Glomerular visceral epithelial cell (primary cell): ENCODE data around the gene MLPH.

Source experiments
- DNase-seq: peaks from one replicate; pipeline ENCODE4 v3.0.0-alpha.2; 2016; ENCODE audit errors: extremely low spot score

Gene MLPH

DNA sequence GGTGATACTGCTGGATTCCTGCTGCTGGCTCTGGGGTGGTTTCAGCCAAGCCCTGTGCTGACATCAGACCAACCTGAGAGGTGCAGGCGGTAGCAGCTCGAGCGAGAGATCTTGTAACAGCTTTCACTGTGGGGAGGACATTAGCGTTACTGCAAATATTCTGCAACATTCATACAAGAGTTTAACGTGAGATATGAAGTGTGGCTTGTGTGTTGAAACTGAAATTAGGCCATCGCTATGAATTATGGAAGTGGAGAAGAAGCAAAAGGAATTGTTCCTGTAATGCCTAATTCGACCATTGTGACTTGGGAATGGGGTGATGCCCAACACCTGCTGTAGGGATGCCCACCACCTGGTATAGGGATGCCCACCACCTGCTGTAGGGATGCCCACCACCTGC is 6.5 kb upstream of the MLPH start:
- DNase-seq: no peak

DNA sequence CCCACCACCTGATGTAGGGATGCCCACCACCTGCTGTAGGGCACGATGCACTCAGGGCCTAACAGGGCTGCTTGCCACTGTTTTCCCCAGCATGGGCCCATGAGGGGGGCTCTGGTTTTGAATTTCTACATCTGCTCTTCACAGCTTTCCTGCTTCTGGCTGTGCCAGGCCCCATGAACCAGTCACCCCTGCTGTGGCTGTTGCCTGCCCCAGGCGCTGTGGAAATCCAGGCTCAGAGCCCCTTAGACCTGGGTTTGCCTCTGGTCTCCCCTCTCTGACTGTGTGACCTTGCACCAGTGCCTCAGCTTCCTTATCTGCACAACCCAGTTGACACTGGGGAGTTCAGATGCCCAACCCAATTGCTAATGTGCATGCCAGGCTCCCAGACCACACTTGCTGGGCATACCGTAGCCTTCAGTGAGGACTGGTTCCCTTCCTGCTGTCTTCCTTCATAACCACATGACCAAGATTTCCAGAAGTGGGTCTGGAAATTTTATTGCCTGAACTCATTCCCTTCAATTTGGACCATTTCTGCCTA is 6.0 kb upstream of the MLPH start:
- DNase-seq: no peak

DNA sequence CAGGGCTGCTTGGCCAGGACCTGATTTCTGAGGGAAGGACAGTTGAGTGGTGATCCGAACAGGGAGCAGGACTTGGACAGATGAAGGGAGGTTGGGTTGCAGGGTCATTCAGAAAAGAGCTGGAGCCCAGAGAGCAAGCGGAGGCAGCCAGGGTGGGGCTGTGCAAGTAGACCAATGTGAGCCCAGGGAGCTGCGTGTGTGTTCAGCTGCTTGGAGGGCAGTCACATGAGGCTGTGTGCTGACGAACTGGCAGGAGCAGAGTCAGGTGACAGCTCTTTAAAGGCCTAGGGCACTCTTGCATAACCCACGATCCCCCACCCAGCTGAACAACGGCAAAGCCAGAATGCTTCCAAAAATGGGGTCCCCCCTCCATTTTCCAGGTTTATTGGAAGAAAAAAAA is 4.6 kb upstream of the MLPH start:
- peak; percentile 47 for DNase-seq

DNA sequence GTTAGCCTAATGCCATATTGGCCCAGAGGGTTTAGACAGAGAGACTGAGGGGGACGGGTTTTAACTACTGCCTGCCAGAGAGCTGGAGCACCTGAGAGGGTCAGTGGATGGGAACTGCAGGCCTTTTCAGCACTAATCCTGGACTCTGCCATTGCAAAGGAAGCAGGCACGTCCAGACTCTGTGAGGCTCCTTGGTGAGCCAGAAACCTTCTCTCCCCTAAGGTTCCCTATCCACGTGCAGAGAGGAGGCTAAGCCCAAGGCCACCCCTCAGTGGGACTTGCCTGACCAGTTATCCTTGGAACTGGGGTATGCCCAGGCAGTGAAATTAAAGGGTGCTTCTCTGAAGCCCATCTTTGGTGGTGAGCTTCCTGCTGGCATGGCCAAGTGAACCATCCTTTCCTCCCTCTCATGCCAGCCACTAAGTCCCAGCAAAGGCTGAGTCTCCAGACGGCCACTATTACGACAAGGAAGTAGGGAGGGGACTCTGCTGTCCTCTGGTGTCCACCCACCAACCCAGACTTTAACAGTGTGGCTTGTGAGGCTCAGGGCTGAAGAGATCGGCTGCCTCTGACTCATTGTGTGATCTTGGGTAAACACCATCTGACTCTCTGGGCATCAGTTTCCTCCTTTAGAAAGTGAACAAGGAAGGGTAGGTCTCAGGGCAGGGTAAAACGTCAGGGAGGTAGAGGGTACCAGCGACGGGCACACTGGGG is 3.9 kb upstream of the MLPH start:
- peak; percentile 79 for DNase-seq

DNA sequence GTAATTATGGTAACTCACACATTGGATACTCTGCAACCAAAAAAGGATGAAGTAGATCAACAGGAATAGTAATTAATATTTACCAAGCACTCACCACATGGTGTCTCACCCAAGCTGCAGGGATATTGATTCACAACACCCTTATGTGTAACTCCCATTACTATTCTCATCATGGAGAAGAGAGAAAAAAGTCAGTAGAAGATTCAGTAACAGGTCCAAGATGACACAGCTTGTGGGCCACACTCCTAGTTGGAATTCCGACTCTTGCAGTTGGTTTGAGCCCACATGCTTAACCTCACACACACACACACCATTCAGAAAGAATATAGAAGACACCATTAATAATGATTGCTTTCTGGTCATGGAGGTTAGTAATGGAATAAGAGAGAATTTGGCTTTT is 1.7 kb upstream of the MLPH start:
- DNase-seq: no peak

DNA sequence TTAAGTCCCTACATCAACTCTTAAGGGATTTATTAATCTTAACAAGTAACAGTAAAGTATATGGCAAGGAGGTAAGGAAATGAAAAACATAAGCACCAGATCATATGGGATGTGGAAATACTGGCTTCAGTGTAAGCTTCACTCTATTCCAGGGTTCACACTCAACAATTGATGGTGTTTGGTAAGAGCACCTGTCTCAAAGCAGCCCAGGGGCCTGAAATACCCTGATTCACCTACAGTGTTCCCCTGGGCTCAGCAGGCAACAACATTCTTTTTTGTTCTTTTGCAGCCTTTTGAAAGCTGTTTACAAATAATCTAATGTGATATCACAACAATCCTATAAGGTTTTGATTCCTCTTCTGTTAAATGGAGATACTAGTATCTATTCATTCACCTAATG is 1.2 kb upstream of the MLPH start:
- no peak for DNase-seq

DNA sequence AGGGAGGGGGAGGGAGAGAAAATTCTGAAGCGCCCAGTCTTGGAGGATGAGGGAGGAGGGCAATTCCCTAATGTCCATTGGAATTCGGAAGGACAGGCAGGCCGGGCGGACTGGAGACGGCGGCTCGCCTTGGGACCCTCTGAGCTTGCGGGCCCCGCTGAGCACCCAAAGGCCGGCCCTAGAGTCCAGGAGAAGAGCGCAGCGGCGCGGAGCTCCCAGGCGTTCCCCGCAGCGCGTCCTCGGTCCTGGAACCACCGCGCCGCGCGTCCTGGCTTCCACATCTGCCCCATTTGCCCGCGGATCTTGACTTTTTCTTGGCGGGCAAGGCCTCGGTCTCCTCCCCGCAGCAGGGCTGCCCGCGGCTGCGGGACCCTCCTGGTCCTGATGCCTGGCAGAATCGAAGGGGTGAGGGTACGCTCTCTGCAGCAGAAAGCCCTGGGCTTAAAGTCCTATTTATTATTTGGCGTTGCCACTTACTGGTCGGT is 675 bp upstream of the MLPH start:
- DNase-seq: no peak

DNA sequence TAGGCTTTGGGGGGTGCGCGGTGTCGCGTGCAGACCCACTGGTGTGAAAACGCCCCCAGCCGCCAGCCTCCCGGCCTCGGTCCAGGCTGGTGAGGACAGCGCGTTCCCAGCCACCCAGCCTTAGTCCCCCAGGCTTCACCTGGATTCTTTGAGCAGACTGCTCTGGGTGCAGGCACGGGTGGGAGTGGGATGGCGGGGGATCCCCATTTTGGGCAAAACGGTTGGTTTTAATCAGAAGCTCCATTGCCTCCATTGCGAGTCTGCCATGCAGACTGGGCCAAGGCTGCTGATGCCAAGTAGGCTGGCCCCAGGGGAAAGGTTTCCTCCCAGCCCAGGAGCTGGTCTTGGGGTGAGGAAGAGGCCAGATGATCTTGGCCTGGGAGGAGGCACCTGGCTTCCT is 445 bp downstream of the MLPH start:
- DNase-seq: no peak

DNA sequence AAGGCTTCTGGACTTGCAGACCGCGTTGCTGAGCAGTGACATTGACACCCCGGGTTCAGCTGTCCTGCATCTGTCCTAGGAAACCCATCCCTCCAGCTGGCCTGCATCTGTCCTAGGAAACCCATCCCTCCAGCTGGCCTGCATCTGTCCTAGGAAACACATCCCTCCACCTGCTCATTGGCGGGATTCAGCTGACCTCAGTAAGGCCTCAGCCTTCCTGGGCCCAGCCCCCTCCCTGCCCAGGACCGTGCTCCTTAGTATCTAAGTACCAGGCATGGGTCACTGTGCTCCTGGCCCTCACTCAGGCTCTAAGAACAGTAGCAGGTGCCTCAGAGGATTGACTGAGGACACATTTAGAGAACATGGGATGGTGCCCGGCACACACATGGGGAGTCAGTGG is 1.2 kb downstream of the MLPH start:
- no peak for DNase-seq

DNA sequence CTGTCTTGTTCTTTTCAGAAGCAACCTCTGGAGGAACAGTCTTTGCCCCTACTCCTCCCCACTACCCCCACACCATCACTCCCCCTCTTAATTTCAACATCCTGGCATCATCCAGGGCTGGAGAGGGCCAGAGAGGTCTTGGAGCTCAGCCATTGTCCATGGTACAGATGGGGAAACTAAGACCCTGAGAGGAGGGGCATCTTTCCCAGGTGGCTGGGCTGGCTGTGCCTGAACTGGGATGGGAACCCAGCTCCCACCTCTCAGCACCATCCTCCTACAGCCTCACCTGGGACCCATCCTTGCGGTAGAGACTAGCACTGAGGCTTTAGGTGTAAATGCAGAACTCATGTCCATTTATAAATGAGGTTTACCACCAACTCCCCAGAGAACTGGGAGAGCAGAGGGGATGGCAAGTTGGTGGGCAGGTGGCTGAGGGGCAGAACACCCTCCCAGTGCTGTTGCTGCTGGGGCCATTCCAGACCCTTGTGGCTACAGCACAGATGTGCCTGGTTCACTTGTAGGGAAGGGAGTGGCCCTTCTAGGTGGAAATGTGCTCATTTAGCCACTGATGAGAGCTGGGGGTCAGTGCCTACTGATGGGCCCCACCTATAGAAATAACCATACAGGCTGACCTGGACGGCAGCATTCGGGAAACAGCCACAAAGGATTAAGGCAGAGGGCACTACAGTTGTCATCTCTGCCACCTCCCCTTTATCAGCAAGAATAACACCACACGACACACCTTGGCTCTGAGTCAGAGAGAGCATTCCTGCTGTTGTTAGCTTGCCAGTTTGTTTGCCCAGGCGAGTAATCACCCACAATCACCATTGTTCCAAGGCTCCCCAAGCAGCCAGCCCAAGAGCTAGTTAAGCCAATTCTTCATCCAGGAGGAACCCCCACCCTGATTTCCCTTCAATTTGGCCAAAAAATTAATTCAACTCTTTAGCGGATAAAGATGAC is 2.1 kb downstream of the MLPH start:
- peak; percentile 69 for DNase-seq

DNA sequence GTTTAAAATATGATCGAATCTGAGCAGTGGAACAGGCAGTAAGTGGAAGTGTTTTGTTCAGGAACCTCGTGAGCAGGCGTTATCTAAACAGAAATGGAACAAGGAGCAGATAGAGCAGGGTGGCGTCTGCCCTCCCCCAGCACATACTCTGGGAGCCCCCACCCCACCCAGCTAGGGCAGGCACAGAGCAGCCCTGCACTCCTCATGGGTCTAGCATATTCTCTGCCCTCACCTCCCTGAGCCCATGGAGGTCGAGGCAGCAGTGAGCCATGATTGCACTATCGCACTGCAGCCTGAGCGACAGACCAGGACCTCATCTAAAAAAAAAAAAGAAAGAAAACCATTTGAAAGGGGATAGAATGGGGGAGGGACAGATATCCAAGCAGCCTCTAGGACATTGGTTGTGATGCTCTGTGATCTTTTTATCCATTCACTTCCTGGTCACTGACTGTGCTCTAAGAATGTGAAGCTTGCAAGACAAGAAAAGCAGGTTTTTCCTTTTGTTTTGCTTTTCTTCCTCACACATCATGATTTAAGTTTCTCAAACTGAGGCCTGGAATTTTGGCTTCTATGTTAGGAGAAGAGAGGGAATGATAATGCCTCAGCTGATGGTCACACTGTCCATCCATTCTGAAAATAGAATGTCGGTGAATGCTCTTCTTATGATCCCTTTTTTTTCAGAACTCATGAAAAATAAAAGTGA is 3.1 kb downstream of the MLPH start:
- no peak for DNase-seq

DNA sequence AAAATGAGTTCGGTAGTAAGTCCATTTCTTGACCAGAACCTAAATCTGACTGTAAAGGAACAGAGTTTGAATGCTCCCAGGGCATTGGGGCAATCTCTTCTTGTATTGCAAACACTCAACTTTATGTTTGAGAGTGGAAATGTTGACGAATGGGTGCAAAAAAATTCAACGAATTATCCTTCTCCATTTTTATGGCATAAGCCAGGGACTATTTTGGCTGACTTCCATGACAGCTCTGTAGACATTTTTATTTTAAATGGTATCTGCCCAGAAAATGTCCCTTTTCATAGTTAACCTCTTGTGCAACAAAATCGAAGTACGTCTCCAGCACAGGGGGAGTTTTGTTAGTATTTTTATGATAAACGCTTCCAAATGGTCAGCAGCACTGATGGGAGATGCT is 3.7 kb downstream of the MLPH start:
- no peak for DNase-seq

DNA sequence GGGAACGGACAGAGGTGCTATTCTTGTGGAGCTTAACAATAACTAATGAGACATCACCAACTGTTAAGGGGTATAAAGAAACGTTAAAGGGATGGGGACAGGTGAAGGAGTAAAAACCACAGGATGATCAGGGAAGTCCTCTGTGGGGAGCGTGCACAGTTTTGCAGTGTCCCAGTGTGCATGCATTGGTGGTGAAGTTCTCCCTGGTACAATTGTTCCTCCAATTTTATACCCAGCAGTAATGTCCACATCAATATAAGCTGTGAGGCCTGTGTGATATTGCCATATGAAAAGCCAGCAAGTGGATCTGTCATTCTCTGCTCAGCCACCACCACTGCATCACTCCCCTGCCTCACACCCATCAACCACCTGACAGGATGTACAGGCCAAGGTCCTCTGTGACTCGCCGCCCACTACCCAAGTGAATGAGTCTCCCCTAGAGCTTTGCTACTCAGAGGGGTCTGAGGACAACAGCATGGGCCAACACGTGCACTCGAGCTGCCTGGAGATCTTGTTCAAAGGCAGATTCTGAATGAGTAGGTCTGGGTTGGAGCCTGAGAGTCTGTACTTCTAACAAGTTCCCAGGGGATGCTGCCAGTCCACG is 4.6 kb downstream of the MLPH start:
- DNase-seq: no peak

DNA sequence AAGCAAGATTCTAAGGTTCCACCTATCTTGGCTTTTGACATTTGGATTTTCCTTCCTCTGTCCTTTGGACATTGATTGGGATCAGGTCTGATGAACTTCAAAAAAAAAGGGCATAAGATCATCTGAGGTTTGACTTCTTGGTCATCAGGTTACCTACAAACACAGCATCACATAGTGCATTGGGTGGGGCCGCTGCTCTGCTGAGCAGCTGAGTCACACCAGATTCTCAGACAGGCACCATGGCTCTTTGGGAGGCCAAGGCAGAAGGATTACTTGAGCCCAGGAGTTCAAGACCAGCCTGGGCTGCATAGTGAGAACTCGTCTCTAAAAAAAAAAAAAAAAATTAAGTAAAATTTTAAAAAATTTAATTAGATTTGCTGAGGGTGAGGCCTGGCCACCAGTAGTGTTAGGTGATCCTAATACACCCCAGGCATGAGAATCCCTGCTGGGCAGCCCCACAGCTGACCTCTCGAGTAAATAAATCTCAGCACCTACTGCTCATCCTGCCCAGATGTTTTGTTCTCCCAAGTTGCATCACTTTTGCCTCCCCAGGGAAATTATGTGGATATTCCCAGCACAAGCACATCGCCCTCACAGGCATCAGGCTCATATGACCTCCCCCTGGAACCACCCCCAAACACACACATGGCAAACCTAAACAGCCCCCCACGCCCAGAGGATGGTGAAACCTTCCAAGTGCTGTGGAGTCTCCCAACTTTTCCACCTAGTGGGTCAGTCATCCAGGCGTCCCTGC is 5.3 kb downstream of the MLPH start:
- no peak for DNase-seq

DNA sequence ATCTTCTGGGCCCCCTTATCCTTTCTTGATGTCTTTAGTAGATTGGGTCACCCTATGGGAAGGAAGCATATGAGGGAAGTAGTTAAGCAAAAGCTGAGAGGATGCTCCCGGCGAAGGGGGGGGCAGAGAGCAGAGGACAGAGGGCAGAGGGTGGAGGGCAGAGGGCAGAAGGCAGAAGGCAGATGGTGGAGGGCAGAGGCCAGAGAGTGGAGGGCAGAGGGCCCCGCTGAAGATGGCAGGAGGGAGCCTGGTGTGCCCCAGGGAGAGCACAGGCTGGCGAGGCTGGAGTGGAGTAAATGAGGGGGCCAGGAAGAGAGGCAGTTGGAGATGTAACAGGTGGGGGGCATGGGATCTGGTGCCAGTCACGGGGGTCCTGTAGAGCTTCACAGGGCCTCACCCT is 7.0 kb downstream of the MLPH start:
- DNase-seq: no peak

DNA sequence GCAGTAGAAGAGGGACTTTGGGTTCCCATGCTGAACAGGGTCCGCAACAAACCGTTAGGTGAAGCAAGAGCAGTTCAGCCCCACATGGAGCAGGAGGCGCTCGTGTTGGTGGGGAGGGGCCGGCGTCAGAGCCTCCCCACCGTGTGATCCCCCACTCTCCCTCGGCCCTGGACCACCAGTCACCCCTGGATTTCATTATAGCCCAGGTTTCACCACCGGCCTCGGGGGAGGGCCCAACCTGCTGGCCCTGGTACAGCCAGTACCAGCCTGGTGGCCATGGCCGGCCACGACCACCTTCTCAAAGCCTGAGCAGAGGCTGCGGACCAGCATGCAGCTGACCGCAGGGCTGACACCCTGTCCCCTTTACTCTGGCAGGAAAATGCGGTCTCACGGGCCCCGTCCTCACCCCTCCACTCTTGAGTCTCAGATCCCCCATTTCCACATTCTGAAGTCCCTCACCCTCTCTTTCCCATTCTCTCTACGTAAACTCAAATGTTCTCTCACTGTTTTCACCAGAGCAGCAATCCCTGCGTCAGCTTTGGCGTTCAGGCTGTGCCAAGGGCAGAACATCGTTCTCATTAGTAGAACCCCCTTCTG is 8.6 kb downstream of the MLPH start:
- DNase-seq: no peak

DNA sequence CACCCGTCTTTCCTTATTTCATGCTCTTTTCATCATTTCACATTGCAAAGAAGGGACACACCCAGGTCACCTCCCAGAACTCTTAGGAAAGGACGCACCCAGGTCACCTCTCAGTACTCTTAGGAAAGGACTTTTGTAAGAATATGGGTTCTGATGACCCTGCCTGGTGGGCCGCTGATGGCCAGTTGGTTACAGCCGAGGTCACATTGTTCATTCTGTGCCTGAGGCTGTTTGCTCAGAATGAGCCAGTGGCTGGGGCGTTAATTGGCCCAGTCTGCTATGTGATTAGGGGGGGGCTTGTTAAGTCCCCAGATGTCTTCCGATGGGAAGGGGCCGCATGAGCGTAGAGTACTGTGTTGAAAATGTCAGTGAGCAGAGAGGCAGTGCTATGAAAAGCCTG is 9.4 kb downstream of the MLPH start:
- DNase-seq: no peak

DNA sequence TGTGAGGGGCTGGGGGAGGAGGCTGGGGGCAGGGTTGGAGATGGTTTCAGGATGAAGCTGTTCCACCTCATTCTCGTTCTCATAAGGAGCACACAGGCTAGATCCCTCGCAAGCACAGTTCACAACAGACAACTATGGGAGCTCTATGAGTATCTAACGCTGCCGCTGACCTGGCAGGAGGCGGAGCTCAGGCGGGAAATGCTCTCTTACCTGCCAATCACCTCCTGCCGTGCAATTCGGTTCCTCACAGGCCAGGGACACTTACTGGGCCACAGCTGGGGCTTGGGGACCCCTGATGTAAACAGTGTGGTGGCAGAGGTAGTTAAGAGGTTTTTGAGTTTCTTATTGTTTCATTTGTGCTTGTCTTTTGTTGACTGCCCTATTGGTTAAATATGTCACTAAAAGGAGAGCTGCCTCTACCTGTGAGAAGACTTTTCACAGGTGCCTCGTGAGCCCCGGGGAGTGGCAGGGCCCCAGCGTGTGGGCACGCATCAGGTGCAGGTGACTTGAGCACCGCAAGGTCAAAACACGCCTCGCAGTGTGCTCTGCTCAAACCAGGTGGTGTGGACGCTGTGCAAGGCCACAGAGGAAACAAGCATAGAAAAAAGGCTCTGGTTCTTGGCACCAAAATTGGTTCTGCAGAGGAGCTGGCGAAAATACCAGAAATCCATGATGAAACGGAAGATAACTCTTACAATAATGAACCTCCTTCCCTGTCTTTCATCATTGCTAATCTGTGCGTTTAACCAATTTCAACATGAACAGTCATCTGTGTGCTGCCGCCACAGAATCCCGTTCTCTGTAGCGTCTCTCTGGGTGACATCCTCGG is 10.2 kb downstream of the MLPH start:
- no peak for DNase-seq

DNA sequence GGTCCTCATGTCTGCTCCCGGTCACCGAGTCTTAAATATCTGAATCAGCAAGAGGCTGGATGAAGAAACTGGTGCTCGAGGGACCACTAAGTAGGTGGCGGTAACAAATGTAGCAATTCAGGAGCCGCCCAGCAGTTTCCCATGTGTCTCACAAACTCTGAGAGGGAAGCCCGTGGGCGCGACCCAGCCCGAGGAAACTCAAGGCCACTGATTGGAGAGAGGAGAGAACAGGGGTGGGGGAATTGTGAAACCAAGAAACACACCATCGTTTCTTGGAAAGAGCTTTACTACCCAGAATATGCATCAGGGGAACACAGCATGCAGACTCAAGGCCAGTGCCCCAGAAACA is 10.8 kb downstream of the MLPH start:
- no peak for DNase-seq

DNA sequence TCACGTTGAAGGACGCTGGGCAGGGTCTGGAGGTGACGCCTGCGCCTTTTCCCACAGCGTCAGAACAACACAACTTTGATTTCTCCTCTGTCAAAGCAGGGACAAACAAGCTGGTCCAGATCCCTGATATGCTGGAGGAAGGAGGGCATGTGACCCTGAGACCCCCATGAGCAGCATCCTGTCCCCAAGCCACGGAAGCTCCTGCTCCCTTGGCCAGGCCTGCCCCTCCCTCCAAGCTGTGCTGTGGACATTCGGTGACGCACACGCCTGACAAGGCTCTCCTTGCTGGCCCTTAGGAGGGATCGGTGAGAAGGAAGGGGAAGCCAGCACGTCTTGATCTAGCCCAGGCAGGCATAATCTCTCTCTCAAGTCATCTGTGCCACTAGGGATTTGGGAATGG is 11.3 kb downstream of the MLPH start:
- no peak for DNase-seq
